Central memory CD8-positive, alpha-beta T cell (primary cell): ENCODE results near the gene KCNK6.
"Not testable (repeated sequence)": the region's sequence is repeated elsewhere in the genome, so short reads cannot be mapped to it uniquely, and the experiment has no call there.

Experiments used
- ATAC-seq: fragments of 150-1000 bp; cut with Tn5 transposase; replicated peaks from 2 replicates; pipeline ENCODE4 v1.10.0; 2022; ENCODE audit warnings: mild to moderate bottlenecking, moderate FRiP score, moderate number of reproducible peaks; ENCODE audit not compliant: poor library complexity, severe bottlenecking; ENCODE audit errors: extremely low read depth
- DNase-seq, 2 donors: peaks; one replicate each; pipeline ENCODE4 v3.0.0; 2021; ENCODE audit warnings: low spot score in 2 of 2
- H3K27ac Mint-ChIP-seq: one replicate; pipeline ENCODE4 v1.8.0; 2022; ENCODE audit warnings: low read depth, mild to moderate bottlenecking, moderate library complexity, mixed read lengths
- H3K27me3 Mint-ChIP-seq: one replicate; pipeline ENCODE4 v1.8.0; 2022; ENCODE audit warnings: mixed read lengths
- H3K36me3 Mint-ChIP-seq: one replicate; pipeline ENCODE4 v1.8.0; 2022; ENCODE audit warnings: mild to moderate bottlenecking, moderate library complexity, mixed read lengths; ENCODE audit not compliant: insufficient read depth
- H3K4me1 Mint-ChIP-seq: one replicate; pipeline ENCODE4 v1.8.0; 2022; ENCODE audit warnings: mixed read lengths
- H3K4me3 Mint-ChIP-seq: one replicate; pipeline ENCODE4 v1.8.0; 2022; ENCODE audit warnings: mild to moderate bottlenecking, moderate library complexity, mixed read lengths
- H3K9me3 Mint-ChIP-seq: one replicate; pipeline ENCODE4 v1.8.0; 2022; ENCODE audit warnings: mixed read lengths

The KCNK6 gene

GRCh38 chr19:38362076-38362945 is 42.7 kb downstream of the KCNK6 start:
- Mint-ChIP-seq H3K27ac (peak overlapping the region; percentile 35), H3K4me1 (peaks cover 11% of the 10 kb centered on the region)
- ATAC-seq = peak; percentile 49

GRCh38 chr19:38362946-38363688 is 43.5 kb downstream of the KCNK6 start:
- Mint-ChIP-seq H3K4me1 (peaks cover 11% of the 10 kb centered on the region), H3K27me3 (peaks cover 45% of the 10 kb centered on the region)
- not testable (repeated sequence) for DNase-seq, H3K9me3 Mint-ChIP-seq, H3K4me3 Mint-ChIP-seq, H3K27ac Mint-ChIP-seq, ATAC-seq, H3K36me3 Mint-ChIP-seq

More at GRCh38 chr19:38362076-38362945, 42.7 kb downstream of the KCNK6 start:
- Mint-ChIP-seq H3K27me3 (peaks cover 37% of the 10 kb centered on the region), H3K9me3 (no peaks in the 10 kb centered on the region), H3K36me3 (no peaks in the 10 kb centered on the region), H3K4me3 (peak overlapping the region; percentile 72)
- DNase-seq = no peak

DNA sequence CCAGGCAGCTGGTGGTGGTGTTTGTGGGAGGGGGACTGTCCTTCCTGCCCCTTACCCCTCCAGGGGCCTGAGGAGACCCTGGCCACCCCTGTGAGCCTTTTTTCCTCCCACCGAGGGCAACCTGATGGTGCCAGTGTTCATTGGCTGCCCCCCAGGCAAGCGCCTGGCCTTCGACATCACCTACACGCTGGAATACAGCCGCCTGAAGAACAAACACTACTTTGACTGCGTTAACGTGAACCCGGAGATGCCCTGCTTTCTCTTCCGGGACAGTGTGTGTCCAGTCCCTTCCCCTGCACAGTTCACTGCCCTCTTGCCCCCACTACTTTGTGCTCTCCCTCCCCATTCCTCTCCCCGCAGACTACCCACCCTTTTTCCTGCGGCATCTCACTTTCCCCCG is 47.4 kb downstream of the KCNK6 start:
- no peak for ATAC-seq
- no peak for DNase-seq
- no peak overlapping the region for H3K4me3 Mint-ChIP-seq
- H3K4me1 Mint-ChIP-seq = no peaks in the 10 kb centered on the region
- H3K27ac Mint-ChIP-seq = no peak overlapping the region
- no peaks in the 10 kb centered on the region for H3K36me3 Mint-ChIP-seq
- no peaks in the 10 kb centered on the region for H3K9me3 Mint-ChIP-seq
- H3K27me3 Mint-ChIP-seq = peaks cover 27% of the 10 kb centered on the region

- Mint-ChIP-seq H3K27me3 (peaks cover 27% of the 10 kb centered on the region), H3K4me3 (no peak overlapping the region), H3K27ac (no peak overlapping the region)
Observed at GRCh38 chr19:38369584-38369983, 49.9 kb downstream of the KCNK6 start.

GRCh38 chr19:38370299-38370698 is 50.7 kb downstream of the KCNK6 start:
- peaks cover 6% of the 10 kb centered on the region for H3K36me3 Mint-ChIP-seq
- ATAC-seq = no peak
- H3K27me3 Mint-ChIP-seq = peaks cover 27% of the 10 kb centered on the region
- DNase-seq = no peak
- peaks cover 14% of the 10 kb centered on the region for H3K4me1 Mint-ChIP-seq
- H3K4me3 Mint-ChIP-seq = no peak overlapping the region
- H3K9me3 Mint-ChIP-seq = no peaks in the 10 kb centered on the region
- no peak overlapping the region for H3K27ac Mint-ChIP-seq

More at GRCh38 chr19:38369584-38369983, 49.9 kb downstream of the KCNK6 start:
- Mint-ChIP-seq H3K9me3 (no peaks in the 10 kb centered on the region), H3K36me3 (peaks cover 2% of the 10 kb centered on the region), H3K4me1 (peaks cover 6% of the 10 kb centered on the region)
- ATAC-seq = no peak
- no peak for DNase-seq

GRCh38 chr19:38371081-38371480 is 51.4 kb downstream of the KCNK6 start:
- ATAC-seq = no peak
- Mint-ChIP-seq H3K4me3 (no peak overlapping the region), H3K27me3 (peaks cover 24% of the 10 kb centered on the region), H3K36me3 (peaks cover 6% of the 10 kb centered on the region), H3K4me1 (peaks cover 21% of the 10 kb centered on the region), H3K9me3 (no peaks in the 10 kb centered on the region), H3K27ac (no peak overlapping the region)
- DNase-seq = no peak

DNA sequence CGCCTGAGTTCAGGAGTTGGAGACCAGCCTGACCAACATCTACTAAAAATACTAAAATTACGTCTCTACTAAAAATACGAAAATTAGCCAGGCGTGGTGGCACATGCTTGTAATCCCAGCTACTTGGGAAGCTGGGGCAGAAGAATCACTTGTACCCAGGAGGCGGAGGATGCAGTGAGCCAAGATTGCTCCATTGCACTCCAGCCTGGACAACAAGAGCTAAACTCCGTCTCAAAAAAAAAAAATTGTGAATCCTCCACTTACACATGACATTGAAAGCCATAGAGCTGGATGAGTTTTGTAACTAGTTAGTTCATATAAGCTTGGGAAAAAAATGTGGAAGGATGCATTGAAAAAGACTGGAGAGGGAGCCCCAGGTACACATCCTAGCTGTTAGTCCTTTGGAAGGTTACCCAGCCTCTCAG is 54.3 kb downstream of the KCNK6 start:
- H3K27me3 Mint-ChIP-seq = no peaks in the 10 kb centered on the region
- H3K27ac Mint-ChIP-seq = peak overlapping the region; percentile 99
- peak overlapping the region; percentile 99 for H3K4me3 Mint-ChIP-seq
- peaks cover 30% of the 10 kb centered on the region for H3K4me1 Mint-ChIP-seq
- H3K9me3 Mint-ChIP-seq = no peaks in the 10 kb centered on the region
- H3K36me3 Mint-ChIP-seq = peaks cover 19% of the 10 kb centered on the region
- ATAC-seq (no peak), DNase-seq (no peak)

DNA sequence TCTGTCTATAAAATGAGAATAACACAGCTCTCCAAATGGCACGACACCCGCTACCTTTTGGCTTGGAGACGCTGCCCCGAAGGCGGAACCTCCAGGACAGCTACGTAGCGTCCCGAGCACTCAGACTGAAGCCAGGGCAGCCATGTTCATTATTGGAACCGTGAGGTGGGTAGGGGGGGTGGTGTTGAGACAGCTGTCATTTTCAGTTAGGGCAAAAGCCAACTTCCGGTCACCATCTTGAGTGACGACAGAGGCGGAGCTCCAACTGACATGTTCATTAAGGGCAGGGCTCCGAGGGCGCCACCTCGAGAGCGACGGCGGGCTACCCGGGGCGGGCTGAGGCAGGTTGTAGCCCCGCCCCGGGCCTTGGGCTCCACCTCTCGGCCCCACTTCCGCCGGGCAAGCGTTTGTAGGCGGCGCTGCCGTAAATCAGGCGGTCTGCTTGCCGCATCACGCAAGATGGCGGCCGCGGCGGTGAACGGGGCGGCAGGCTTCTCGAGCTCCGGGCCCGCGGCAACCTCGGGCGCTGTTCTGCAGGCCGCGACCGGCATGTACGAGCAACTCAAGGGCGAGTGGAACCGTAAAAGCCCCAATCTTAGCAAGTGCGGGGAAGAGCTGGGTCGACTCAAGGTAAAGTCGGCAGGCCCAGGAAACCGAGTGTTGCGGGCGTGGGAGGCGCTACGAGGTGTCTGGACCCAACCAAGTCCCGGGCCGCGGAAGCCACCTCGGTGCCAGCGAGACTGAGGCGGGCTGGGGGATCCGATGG is 54.9 kb downstream of the KCNK6 start, which contains the start of gene PSMD8:
Gene PSMD8, plus strand, starts transcription at position 240 of the 766 bp plus-strand sequence. Its CDS starts 31 bp downstream, at position 271.
- H3K27me3 Mint-ChIP-seq = no peaks in the 10 kb centered on the region
- H3K4me1 Mint-ChIP-seq = peaks cover 34% of the 10 kb centered on the region
- peak within 1 kb of the TSS; percentile 99 for H3K4me3 Mint-ChIP-seq
- ATAC-seq = peak; percentile 95
- no peaks in the 10 kb centered on the region for H3K9me3 Mint-ChIP-seq
- H3K27ac Mint-ChIP-seq = peak within 1 kb of the TSS; percentile 99
- H3K36me3 Mint-ChIP-seq = peaks cover 25% of the 10 kb centered on the region
- peak; percentile 92 to 98 for DNase-seq

DNA sequence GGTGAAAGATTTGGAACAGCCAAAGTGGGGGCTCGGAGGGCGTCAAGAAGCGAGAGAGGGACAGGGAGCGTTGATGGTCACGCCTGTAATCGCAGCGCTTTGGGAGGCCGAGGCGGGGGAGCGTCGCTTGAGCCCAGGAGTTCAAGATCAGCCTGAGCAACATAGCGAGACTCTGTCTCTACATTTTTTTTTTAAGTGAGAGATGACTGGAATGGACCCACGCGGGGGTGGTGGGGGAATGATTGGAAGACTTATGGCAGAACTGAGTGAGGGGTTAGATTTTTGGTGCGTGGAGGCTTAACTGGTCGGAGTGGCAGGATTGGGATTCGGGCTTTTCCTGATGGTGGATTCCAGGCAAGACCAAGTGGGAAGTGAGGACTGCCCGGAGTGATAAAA is 55.5 kb downstream of the KCNK6 start:
- no peak for DNase-seq
- Mint-ChIP-seq H3K27ac (peak overlapping the region; percentile 99), H3K4me3 (peak overlapping the region; percentile 99), H3K36me3 (peaks cover 27% of the 10 kb centered on the region), H3K27me3 (no peaks in the 10 kb centered on the region), H3K9me3 (no peaks in the 10 kb centered on the region), H3K4me1 (peaks cover 36% of the 10 kb centered on the region)
- ATAC-seq = peak; percentile 1

- Mint-ChIP-seq H3K27ac (peak overlapping the region; percentile 99), H3K9me3 (no peaks in the 10 kb centered on the region), H3K27me3 (no peaks in the 10 kb centered on the region), H3K4me1 (peaks cover 36% of the 10 kb centered on the region), H3K36me3 (peaks cover 29% of the 10 kb centered on the region), H3K4me3 (peak overlapping the region; percentile 99)
- DNase-seq (no peak), ATAC-seq (no peak)
Observed at GRCh38 chr19:38375748-38376147, 56.1 kb downstream of the KCNK6 start.

DNA sequence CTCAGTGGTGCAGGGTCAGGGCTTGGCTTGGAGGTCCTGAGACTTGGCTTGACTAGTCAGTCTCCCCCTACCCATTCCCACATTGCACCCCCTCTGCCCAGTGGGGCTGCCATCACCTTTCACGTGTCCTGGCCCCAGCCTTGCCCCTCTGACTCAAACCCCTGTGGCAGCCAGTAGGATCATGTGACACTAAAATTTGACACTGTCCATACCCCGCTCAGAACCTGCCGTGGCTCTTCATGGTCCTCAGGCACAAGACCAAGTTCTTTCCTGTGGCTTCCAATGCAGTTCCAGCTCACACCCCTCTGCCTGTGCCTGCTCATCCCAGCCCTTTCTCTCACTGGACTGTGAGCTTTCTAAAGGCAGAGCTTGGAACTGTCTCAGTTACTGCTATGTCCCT is 56.9 kb downstream of the KCNK6 start:
- no peaks in the 10 kb centered on the region for H3K9me3 Mint-ChIP-seq
- no peaks in the 10 kb centered on the region for H3K27me3 Mint-ChIP-seq
- ATAC-seq = no peak
- no peak for DNase-seq
- peaks cover 36% of the 10 kb centered on the region for H3K36me3 Mint-ChIP-seq
- peak overlapping the region; percentile 99 for H3K4me3 Mint-ChIP-seq
- H3K4me1 Mint-ChIP-seq = peaks cover 36% of the 10 kb centered on the region
- no peak overlapping the region for H3K27ac Mint-ChIP-seq

GRCh38 chr19:38377052-38377451 is 57.4 kb downstream of the KCNK6 start:
- no peak overlapping the region for H3K27ac Mint-ChIP-seq
- DNase-seq (no peak), ATAC-seq (no peak)
- peak overlapping the region; percentile 99 for H3K4me3 Mint-ChIP-seq
- no peaks in the 10 kb centered on the region for H3K27me3 Mint-ChIP-seq
- no peaks in the 10 kb centered on the region for H3K9me3 Mint-ChIP-seq
- H3K36me3 Mint-ChIP-seq = peaks cover 41% of the 10 kb centered on the region
- H3K4me1 Mint-ChIP-seq = peaks cover 36% of the 10 kb centered on the region
